DND-41 (cell line): ENCODE results near the gene NEU3.
"Not testable (repeated sequence)": the region's sequence is repeated elsewhere in the genome, so short reads cannot be mapped to it uniquely, and the experiment has no call there.

Experiments used
- ATAC-seq: fragments of 200-7000 bp; cut with Tn5 transposase; 3 replicates; pipeline ENCODE4 v1.9.1; 2021; ENCODE audit warnings: low read depth; ENCODE audit not compliant: insufficient read depth
- DNase-seq: peaks from one replicate; pipeline ENCODE4 v3.0.0-alpha.2; 2020
- H2AFZ ChIP-seq: 2 replicates; pipeline ENCODE4 v1.6.0; 2012; ENCODE audit warnings: low read depth, low read length
- H3K27ac ChIP-seq: 2 replicates; pipeline ENCODE4 v1.5.1; 2012; ENCODE audit warnings: low read length, inconsistent platforms
- H3K27me3 ChIP-seq: fragments of 200-600 bp; sonication (generic); 2 replicates; pipeline ENCODE4 v1.6.0; 2012; ENCODE audit warnings: low read length, mild to moderate bottlenecking, inconsistent platforms; ENCODE audit not compliant: insufficient read depth, poor library complexity
- H3K36me3 ChIP-seq: 2 replicates; pipeline ENCODE4 v1.5.1; 2012; ENCODE audit warnings: low read length, inconsistent platforms; ENCODE audit not compliant: insufficient read depth
- H3K4me1 ChIP-seq: 2 replicates; pipeline ENCODE4 v1.5.1; 2012; ENCODE audit warnings: mild to moderate bottlenecking, low read length; ENCODE audit not compliant: insufficient read depth
- H3K4me2 ChIP-seq: 2 replicates; pipeline ENCODE4 v1.6.0; 2012; ENCODE audit warnings: mild to moderate bottlenecking, moderate library complexity, low read length, inconsistent platforms; ENCODE audit not compliant: insufficient read depth
- H3K4me3 ChIP-seq, 2 experiments: fragments of 200-600 bp in 1 of 2; shearing (Covaris generic) in 1 of 2; 2 replicates each; pipeline ENCODE4 v1.5.1; 2012 to 2016; ENCODE audit warnings: inconsistent platforms in 2 of 2, low read length in 2 of 2, mild to moderate bottlenecking in 2 of 2, low read depth in 1 of 2, moderate library complexity in 1 of 2
- H3K79me2 ChIP-seq: 2 replicates; pipeline ENCODE4 v1.6.0; 2012; ENCODE audit warnings: low read length, inconsistent platforms; ENCODE audit not compliant: insufficient read depth
- H3K9ac ChIP-seq: 2 replicates; pipeline ENCODE4 v1.6.0; 2012; ENCODE audit warnings: low read depth, mild to moderate bottlenecking, inconsistent platforms, low read length, moderate library complexity
- H3K9me3 ChIP-seq: 2 replicates; pipeline ENCODE4 v1.5.1; 2012; ENCODE audit warnings: low read length, moderate library complexity, mild to moderate bottlenecking, inconsistent platforms; ENCODE audit not compliant: insufficient read depth, severe bottlenecking
- H4K20me1 ChIP-seq: 2 replicates; pipeline ENCODE4 v1.6.0; 2012; ENCODE audit warnings: low read length; ENCODE audit not compliant: insufficient read depth
- EZH2 ChIP-seq: IDR thresholded peaks from 3 replicates; pipeline ENCODE4 v1.6.1; 2012; ENCODE audit warnings: borderline replicate concordance, low read depth, mild to moderate bottlenecking, moderate library complexity, low read length, inconsistent platforms; ENCODE audit not compliant: severe bottlenecking
- TF ChIP-seq, protein P1 (sequence below): IDR thresholded peaks from 2 replicates; pipeline ENCODE4 v1.5.1; 2012; ENCODE audit warnings: borderline replicate concordance, low read length, moderate library complexity, mild to moderate bottlenecking; ENCODE audit not compliant: poor library complexity, severe bottlenecking; ENCODE audit errors: extremely low read depth

Gene NEU3

DNA sequence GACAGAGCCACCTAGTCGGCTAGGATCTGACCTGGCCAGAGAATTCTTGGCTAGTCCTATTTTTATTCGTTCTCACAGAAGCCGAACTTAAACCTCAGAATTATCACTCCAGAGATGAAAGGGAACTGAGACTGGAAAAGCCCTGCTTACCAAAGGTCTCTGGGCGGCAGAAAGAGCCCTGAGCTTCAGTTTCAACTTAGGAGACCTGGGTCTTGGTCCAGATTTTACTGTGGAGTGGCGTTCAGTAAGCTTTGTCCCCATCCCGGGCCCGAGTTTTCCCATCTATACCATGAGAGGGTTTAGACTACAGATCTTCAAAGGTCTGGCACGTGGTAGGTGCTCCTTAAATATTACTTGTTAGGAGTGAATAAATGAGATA is 516 bp downstream of the NEU3 start:
- H3K4me1 ChIP-seq = peaks cover 41% of the 10 kb centered on the region
- peak overlapping the region; percentile 73 for H3K4me2 ChIP-seq
- H3K36me3 ChIP-seq = peaks cover 8% of the 10 kb centered on the region
- DNase-seq (peak; percentile 12), ATAC-seq (no peak)
- TF ChIP-seq EZH2 = no peak
- TF ChIP-seq, protein P1, sequence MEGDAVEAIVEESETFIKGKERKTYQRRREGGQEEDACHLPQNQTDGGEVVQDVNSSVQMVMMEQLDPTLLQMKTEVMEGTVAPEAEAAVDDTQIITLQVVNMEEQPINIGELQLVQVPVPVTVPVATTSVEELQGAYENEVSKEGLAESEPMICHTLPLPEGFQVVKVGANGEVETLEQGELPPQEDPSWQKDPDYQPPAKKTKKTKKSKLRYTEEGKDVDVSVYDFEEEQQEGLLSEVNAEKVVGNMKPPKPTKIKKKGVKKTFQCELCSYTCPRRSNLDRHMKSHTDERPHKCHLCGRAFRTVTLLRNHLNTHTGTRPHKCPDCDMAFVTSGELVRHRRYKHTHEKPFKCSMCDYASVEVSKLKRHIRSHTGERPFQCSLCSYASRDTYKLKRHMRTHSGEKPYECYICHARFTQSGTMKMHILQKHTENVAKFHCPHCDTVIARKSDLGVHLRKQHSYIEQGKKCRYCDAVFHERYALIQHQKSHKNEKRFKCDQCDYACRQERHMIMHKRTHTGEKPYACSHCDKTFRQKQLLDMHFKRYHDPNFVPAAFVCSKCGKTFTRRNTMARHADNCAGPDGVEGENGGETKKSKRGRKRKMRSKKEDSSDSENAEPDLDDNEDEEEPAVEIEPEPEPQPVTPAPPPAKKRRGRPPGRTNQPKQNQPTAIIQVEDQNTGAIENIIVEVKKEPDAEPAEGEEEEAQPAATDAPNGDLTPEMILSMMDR = no peak
- H3K79me2 ChIP-seq = peaks cover 50% of the 10 kb centered on the region
- peak overlapping the region; percentile 78 for H3K9ac ChIP-seq
- H3K9me3 ChIP-seq = no peaks in the 10 kb centered on the region
- peaks cover under 1% of the 10 kb centered on the region; the same call in 1 of the 2 replicates for H4K20me1 ChIP-seq
- no peaks in the 10 kb centered on the region for H3K27me3 ChIP-seq
- peak overlapping the region; percentile 90 for H3K27ac ChIP-seq
- peak overlapping the region; percentile 86 for H2AFZ ChIP-seq
- H3K4me3 ChIP-seq = peak overlapping the region; percentile 69 to 70

DNA sequence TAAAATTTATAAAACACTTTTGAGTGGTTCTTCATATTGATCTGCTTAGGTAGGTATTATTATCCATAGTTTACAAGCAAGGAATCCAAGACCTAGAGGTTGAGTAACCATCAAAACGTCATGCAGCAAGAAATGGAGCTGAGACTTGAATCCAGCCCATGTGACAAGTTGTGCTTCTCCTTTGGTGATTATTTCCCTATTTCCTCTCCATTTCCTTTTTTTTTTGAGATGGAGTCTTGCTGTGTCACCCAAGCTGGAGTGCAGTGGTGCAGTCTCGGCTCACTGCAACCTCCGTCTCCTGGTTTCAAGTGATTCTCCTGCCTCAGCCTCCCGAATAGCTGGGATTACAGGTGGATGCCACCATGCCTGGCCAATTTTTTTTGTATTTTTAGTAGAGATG is 1.4 kb downstream of the NEU3 start:
- DNase-seq, H2AFZ ChIP-seq, H3K9me3 ChIP-seq, ATAC-seq, H3K27me3 ChIP-seq, H4K20me1 ChIP-seq: not testable (repeated sequence)
- Histone ChIP-seq H3K4me3 (peak overlapping the region in 1 of 2 experiments; percentile 69; a peak in 2 of 4 replicates), H3K36me3 (peaks cover 17% of the 10 kb centered on the region), H3K9ac (peak overlapping the region; percentile 78; the same call in 1 of the 2 replicates), H3K4me1 (peaks cover 41% of the 10 kb centered on the region), H3K27ac (0 out of 2 replicates have a peak overlapping the region, but pooled peaks have one; percentile 27), H3K79me2 (peaks cover 52% of the 10 kb centered on the region), H3K4me2 (peak overlapping the region; percentile 73)

DNA sequence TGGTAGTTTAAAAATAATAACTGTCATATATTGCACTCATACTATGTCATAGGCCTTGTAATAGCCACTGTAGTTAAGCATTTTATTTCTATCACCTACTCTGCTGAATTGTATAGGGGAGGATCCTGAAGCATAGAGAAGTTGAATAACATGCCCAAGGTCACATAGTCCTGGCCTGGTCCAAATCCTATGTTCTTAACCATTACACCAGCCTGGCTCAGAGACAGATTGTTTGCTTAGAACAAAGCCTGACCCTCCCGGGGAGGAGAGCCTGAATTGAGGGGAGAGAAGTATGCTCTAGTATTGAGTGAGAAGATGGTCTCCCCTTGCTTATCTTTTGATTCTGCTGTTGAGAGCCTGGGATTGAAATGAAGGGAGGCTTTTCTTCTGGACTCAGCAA is 2.2 kb downstream of the NEU3 start:
- Histone ChIP-seq H3K79me2 (peaks cover 52% of the 10 kb centered on the region), H2AFZ (no peak overlapping the region), H3K4me3 (peak overlapping the region in 1 of 2 experiments; percentile 69; a peak in 1 of 4 replicates), H4K20me1 (peaks cover 6% of the 10 kb centered on the region; the same call in 1 of the 2 replicates), H3K9ac (no peak overlapping the region), H3K36me3 (peaks cover 24% of the 10 kb centered on the region), H3K4me2 (peak overlapping the region; percentile 73), H3K9me3 (no peaks in the 10 kb centered on the region), H3K27ac (peak overlapping the region; percentile 13; the same call in 1 of the 2 replicates), H3K27me3 (no peaks in the 10 kb centered on the region), H3K4me1 (peaks cover 41% of the 10 kb centered on the region)
- TF ChIP-seq, protein P1 = no peak
- no peak for TF ChIP-seq EZH2
- DNase-seq (no peak), ATAC-seq (no peak)

GRCh38 chr11:74992852-74993251 is 4.1 kb downstream of the NEU3 start:
- H3K4me1 ChIP-seq = peaks cover 38% of the 10 kb centered on the region
- H4K20me1 ChIP-seq = peaks cover 6% of the 10 kb centered on the region; the same call in 1 of the 2 replicates
- H2AFZ ChIP-seq = no peak overlapping the region
- no peak for TF ChIP-seq EZH2
- TF ChIP-seq, protein P1 = no peak
- no peak for DNase-seq
- no peak overlapping the region for H3K4me2 ChIP-seq
- no peaks in the 10 kb centered on the region for H3K27me3 ChIP-seq
- no peak overlapping the region for H3K27ac ChIP-seq
- ATAC-seq = no peak
- peaks cover 40% of the 10 kb centered on the region for H3K36me3 ChIP-seq
- H3K79me2 ChIP-seq = peaks cover 52% of the 10 kb centered on the region
- no peak overlapping the region for H3K4me3 ChIP-seq
- no peaks in the 10 kb centered on the region for H3K9me3 ChIP-seq
- H3K9ac ChIP-seq = no peak overlapping the region
